ENCODE measurements around the gene KCNK3.

GRCh38 chr2:26725521-26725820 lies 32.9 kb downstream of the KCNK3 start:
- no peak for TF ChIP-seq POLR2A (IDR thresholded peaks at IDR 0.05; ENCODE audit: low read depth, low read length)
- TF ChIP-seq, protein P1, sequence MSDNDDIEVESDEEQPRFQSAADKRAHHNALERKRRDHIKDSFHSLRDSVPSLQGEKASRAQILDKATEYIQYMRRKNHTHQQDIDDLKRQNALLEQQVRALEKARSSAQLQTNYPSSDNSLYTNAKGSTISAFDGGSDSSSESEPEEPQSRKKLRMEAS (IDR thresholded peaks at IDR 0.05; ENCODE audit: low read depth, low read length), result no peak
- no peak for TF ChIP-seq EZH2 (IDR thresholded peaks at IDR 0.05; ENCODE audit: borderline replicate concordance, control insufficient read depth, low read depth, low read length)
- no peak for TF ChIP-seq POLR2AphosphoS2 (IDR thresholded peaks at IDR 0.05; ENCODE audit: low read depth, low read length)
- no peak for TF ChIP-seq MTA2 (IDR thresholded peaks at IDR 0.05; ENCODE audit: low read depth)
